Neuron (in vitro differentiated cells): ENCODE measurements around the gene CTAG1A.

Experiments
- H2AFZ ChIP-seq: one replicate; pipeline ENCODE4 v1.6.1; 2013; ENCODE audit warnings: low read depth, mild to moderate bottlenecking, inconsistent platforms, low read length, moderate library complexity
- H3K27me3 ChIP-seq: one replicate; pipeline ENCODE4 v1.6.1; 2013; ENCODE audit warnings: low read length; ENCODE audit not compliant: insufficient read depth
- H3K36me3 ChIP-seq: one replicate; pipeline ENCODE4 v1.6.1; 2013; ENCODE audit warnings: low read length; ENCODE audit not compliant: insufficient read depth
- H3K4me1 ChIP-seq: one replicate; pipeline ENCODE4 v1.6.1; 2013; ENCODE audit warnings: low read length; ENCODE audit not compliant: insufficient read depth
- H3K4me3 ChIP-seq: 2 replicates; pipeline ENCODE4 v1.5.1; 2013; ENCODE audit warnings: mild to moderate bottlenecking, low read length, moderate library complexity
- H3K9me3 ChIP-seq: one replicate; pipeline ENCODE4 v1.6.1; 2013; ENCODE audit warnings: low read length

The CTAG1A gene

GRCh38 chrX:154594491-154594890 lies 9.6 kb downstream of the CTAG1A start:
- H3K27me3 ChIP-seq = no peaks in the 10 kb centered on the region
- no peaks in the 10 kb centered on the region for H3K9me3 ChIP-seq
- no peaks in the 10 kb centered on the region for H3K36me3 ChIP-seq
- peaks cover 9% of the 10 kb centered on the region for H3K4me1 ChIP-seq
- H2AFZ ChIP-seq = no peak overlapping the region
- H3K4me3 ChIP-seq = no peak overlapping the region

- H3K4me3 ChIP-seq = no peak overlapping the region
- no peaks in the 10 kb centered on the region for H3K27me3 ChIP-seq
- no peaks in the 10 kb centered on the region for H3K9me3 ChIP-seq
- H3K4me1 ChIP-seq = peaks cover 9% of the 10 kb centered on the region
- no peak overlapping the region for H2AFZ ChIP-seq
- H3K36me3 ChIP-seq = no peaks in the 10 kb centered on the region
Observed at GRCh38 chrX:154595559-154596249, 10.8 kb downstream of the CTAG1A start.

GRCh38 chrX:154596290-154596929 lies 11.5 kb downstream of the CTAG1A start:
- no peak overlapping the region for H3K4me3 ChIP-seq
- H3K36me3 ChIP-seq = no peaks in the 10 kb centered on the region
- H3K9me3 ChIP-seq = no peaks in the 10 kb centered on the region
- H3K4me1 ChIP-seq = peaks cover 9% of the 10 kb centered on the region
- H3K27me3 ChIP-seq = no peaks in the 10 kb centered on the region
- no peak overlapping the region for H2AFZ ChIP-seq

GRCh38 chrX:154597221-154597620 lies 12.3 kb downstream of the CTAG1A start:
- peaks cover 9% of the 10 kb centered on the region for H3K4me1 ChIP-seq
- H3K36me3 ChIP-seq = no peaks in the 10 kb centered on the region
- no peak overlapping the region for H3K4me3 ChIP-seq
- H3K9me3 ChIP-seq = no peaks in the 10 kb centered on the region
- H2AFZ ChIP-seq = no peak overlapping the region
- H3K27me3 ChIP-seq = no peaks in the 10 kb centered on the region

GRCh38 chrX:154598656-154599055 lies 13.7 kb downstream of the CTAG1A start:
- Histone ChIP-seq H3K36me3 (no peaks in the 10 kb centered on the region), H2AFZ (no peak overlapping the region), H3K4me1 (peaks cover 9% of the 10 kb centered on the region), H3K27me3 (no peaks in the 10 kb centered on the region), H3K4me3 (no peak overlapping the region), H3K9me3 (no peaks in the 10 kb centered on the region)

GRCh38 chrX:154599531-154599930 lies 14.6 kb downstream of the CTAG1A start:
- no peak overlapping the region for H3K4me3 ChIP-seq
- no peaks in the 10 kb centered on the region for H3K36me3 ChIP-seq
- peaks cover 9% of the 10 kb centered on the region for H3K4me1 ChIP-seq
- no peaks in the 10 kb centered on the region for H3K9me3 ChIP-seq
- H3K27me3 ChIP-seq = peaks cover 2% of the 10 kb centered on the region
- no peak overlapping the region for H2AFZ ChIP-seq

GRCh38 chrX:154600759-154601374 lies 15.9 kb downstream of the CTAG1A start:
- Histone ChIP-seq H3K4me3 (no peak overlapping the region), H3K36me3 (no peaks in the 10 kb centered on the region), H3K9me3 (no peaks in the 10 kb centered on the region), H3K27me3 (peaks cover 4% of the 10 kb centered on the region), H3K4me1 (peaks cover 9% of the 10 kb centered on the region), H2AFZ (no peak overlapping the region)

- peaks cover 9% of the 10 kb centered on the region for H3K27me3 ChIP-seq
Observed at GRCh38 chrX:154602226-154602625, 17.3 kb downstream of the CTAG1A start.

GRCh38 chrX:154602766-154603437 lies 18.0 kb downstream of the CTAG1A start:
- Histone ChIP-seq H3K36me3 (no peaks in the 10 kb centered on the region), H3K4me3 (no peak overlapping the region), H3K4me1 (no peaks in the 10 kb centered on the region), H3K27me3 (peaks cover 9% of the 10 kb centered on the region), H3K9me3 (no peaks in the 10 kb centered on the region), H2AFZ (no peak overlapping the region)

More at GRCh38 chrX:154602226-154602625, 17.3 kb downstream of the CTAG1A start:
- no peak overlapping the region for H2AFZ ChIP-seq
- H3K36me3 ChIP-seq = no peaks in the 10 kb centered on the region
- H3K4me1 ChIP-seq = no peaks in the 10 kb centered on the region
- H3K4me3 ChIP-seq = no peak overlapping the region
- no peaks in the 10 kb centered on the region for H3K9me3 ChIP-seq

- no peak overlapping the region for H2AFZ ChIP-seq
- no peaks in the 10 kb centered on the region for H3K9me3 ChIP-seq
- H3K27me3 ChIP-seq = peaks cover 9% of the 10 kb centered on the region
- H3K36me3 ChIP-seq = no peaks in the 10 kb centered on the region
- H3K4me3 ChIP-seq = no peak overlapping the region
- no peaks in the 10 kb centered on the region for H3K4me1 ChIP-seq
Observed at GRCh38 chrX:154603438-154604430, 18.8 kb downstream of the CTAG1A start.

GRCh38 chrX:154605566-154605965 lies 20.6 kb downstream of the CTAG1A start:
- no peak overlapping the region for H2AFZ ChIP-seq
- peaks cover 9% of the 10 kb centered on the region for H3K27me3 ChIP-seq
- no peaks in the 10 kb centered on the region for H3K36me3 ChIP-seq
- H3K9me3 ChIP-seq = no peaks in the 10 kb centered on the region
- H3K4me3 ChIP-seq = no peak overlapping the region
- H3K4me1 ChIP-seq = no peaks in the 10 kb centered on the region

GRCh38 chrX:154607370-154607769 lies 22.4 kb downstream of the CTAG1A start:
- H3K36me3 ChIP-seq = no peaks in the 10 kb centered on the region
- H2AFZ ChIP-seq = no peak overlapping the region
- H3K4me1 ChIP-seq = no peaks in the 10 kb centered on the region
- peaks cover 9% of the 10 kb centered on the region for H3K27me3 ChIP-seq
- H3K9me3 ChIP-seq = no peaks in the 10 kb centered on the region
- no peak overlapping the region for H3K4me3 ChIP-seq
